C4-2B (cell line): ENCODE results near the gene RFX6.

Experiments used
- H3K27ac ChIP-seq: fragments of 450-650 bp; 2 replicates; pipeline ENCODE4 v1.5.1; 2017
- CTCF ChIP-seq: fragments of 450-650 bp; conservative IDR thresholded peaks from 2 replicates; pipeline ENCODE4 v1.5.1; 2017; ENCODE audit warnings: mild to moderate bottlenecking
- ZFX ChIP-seq: fragments of 450-650 bp; IDR thresholded peaks from 2 replicates; pipeline ENCODE4 v1.6.1; 2017

RFX6 gene

GRCh38 chr6:116847227-116847626 lies 29.8 kb upstream of the RFX6 start:
- H3K27ac ChIP-seq = no peak overlapping the region

GRCh38 chr6:116858060-116858459 lies 19.0 kb upstream of the RFX6 start:
- TF ChIP-seq ZFX = no peak
- TF ChIP-seq CTCF = no peak
- no peak overlapping the region for H3K27ac ChIP-seq

More at GRCh38 chr6:116847227-116847626, 29.8 kb upstream of the RFX6 start:
- TF ChIP-seq ZFX (no peak), CTCF (peak; percentile 34)

GRCh38 chr6:116859264-116859663 lies 17.8 kb upstream of the RFX6 start:
- TF ChIP-seq CTCF (no peak), ZFX (no peak)
- H3K27ac ChIP-seq = no peak overlapping the region

GRCh38 chr6:116866281-116866871 lies 10.7 kb upstream of the RFX6 start:
- TF ChIP-seq ZFX = no peak
- no peak for TF ChIP-seq CTCF
- H3K27ac ChIP-seq = no peak overlapping the region

- TF ChIP-seq CTCF = no peak
- no peak for TF ChIP-seq ZFX
- no peak overlapping the region for H3K27ac ChIP-seq
Observed at GRCh38 chr6:116872771-116873170, 4.3 kb upstream of the RFX6 start.

GRCh38 chr6:116876107-116876506 lies 935 bp upstream of the RFX6 start:
- TF ChIP-seq CTCF = no peak
- TF ChIP-seq ZFX = no peak
- no peak overlapping the region for H3K27ac ChIP-seq

GRCh38 chr6:116877743-116878142 lies 701 bp downstream of the RFX6 start:
- H3K27ac ChIP-seq = no peak overlapping the region
- TF ChIP-seq CTCF (no peak), ZFX (no peak)
